BJ (cell line): ENCODE results near the gene UGT1A9. TPM values are rescaled to one million over a fixed set of nuclear protein-coding genes. Genes with fewer than 3 reads are reported as not detected.
"Not testable (repeated sequence)": the region's sequence is repeated elsewhere in the genome, so short reads cannot be mapped to it uniquely, and the experiment has no call there.

Experiments
- CTCF ChIA-PET: fragments of 350-600 bp; formaldehyde crosslinking; extraction: SDS; loops from one replicate; lab custom pipeline; 2021; ENCODE audit warnings: antibody characterized with exemption, inconsistent platforms; lab: Yijun Ruan, JAX
- POLR2A ChIA-PET: fragments of 300-600 bp; sonication (Branson Sonifier 250); formaldehyde crosslinking; extraction: SDS; loops from one replicate; lab custom pipeline; 2021; ENCODE audit warnings: antibody characterized with exemption; lab: Charles Lee
- DNase-seq: peaks from one replicate; pipeline ENCODE4 v3.0.0-alpha.2; 2011; ENCODE audit warnings: low read depth
- H3K27me3 ChIP-seq: 2 replicates; pipeline ENCODE4 v1.6.0; 2011; ENCODE audit warnings: low read length; ENCODE audit not compliant: control insufficient read depth, insufficient read depth
- H3K36me3 ChIP-seq: 2 replicates; pipeline ENCODE4 v1.5.1; 2011; ENCODE audit warnings: low read length; ENCODE audit not compliant: control insufficient read depth, insufficient read depth
- H3K4me3 ChIP-seq: 2 replicates; pipeline ENCODE4 v1.5.1; 2011; ENCODE audit warnings: low read depth, mild to moderate bottlenecking, control low read depth, low read length
- CTCF ChIP-seq: IDR thresholded peaks from 2 replicates; pipeline ENCODE4 v1.5.1; 2011; ENCODE audit warnings: low read depth, mild to moderate bottlenecking, control low read depth, inconsistent platforms, low read length, moderate library complexity; ENCODE audit not compliant: insufficient read depth
- polyA plus RNA-seq: library from polyadenylated mRNA; depleted of rRNA; stranded (reverse); fragments of >200 nt; gene quantifications from 2 replicates; pipeline ENCODE4 v1.2.3, GENCODE V29; 2011

UGT1A9 gene
- polyA plus RNA-seq, 1 experiment = not detected

- Histone ChIP-seq H3K36me3 (no peaks in the 10 kb centered on the region), H3K27me3 (no peaks in the 10 kb centered on the region), H3K4me3 (no peak within 1 kb of the TSS)
- no peak for TF ChIP-seq CTCF
- CTCF ChIA-PET = no interaction called here
- POLR2A ChIA-PET = interaction anchor here (0.6 kb wide), 1 partner anchor 795 kb away, joined by 10 read pairs; no protein-coding TSS in a partner anchor
- no peak for DNase-seq
These were observed 57.1 kb downstream of the UGT1A9 start, which contains the start of gene UGT1A3 for GRCh38 chr2:233728723-233729301. Gene UGT1A3 (plus strand): TSS chr2:233729042. CDS start chr2:233729127, 85 bp downstream.

- H3K4me3 ChIP-seq, H3K27me3 ChIP-seq, CTCF ChIA-PET, POLR2A ChIA-PET, H3K36me3 ChIP-seq, DNase-seq: not testable (repeated sequence)
These were observed 65.4 kb downstream of the UGT1A9 start for GRCh38 chr2:233736868-233737653.

DNA sequence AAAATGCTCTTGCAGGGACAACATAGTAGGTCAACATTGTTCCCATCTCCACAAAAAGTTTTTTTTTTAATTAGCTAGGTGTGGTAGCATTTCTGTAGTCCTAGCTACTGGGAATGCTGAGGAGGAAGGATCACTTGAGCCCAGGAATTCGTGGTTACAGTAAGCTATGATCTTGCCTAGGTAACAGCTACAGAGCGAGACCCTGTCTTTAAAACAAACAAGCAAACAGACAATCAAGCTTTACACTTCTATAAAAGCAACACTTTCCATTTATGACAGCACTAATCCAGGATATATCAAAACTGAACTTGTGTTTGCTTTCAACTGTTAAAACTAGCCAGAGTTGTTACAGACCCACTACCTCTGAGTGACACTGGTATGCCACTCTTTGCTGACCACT lies 69.2 kb downstream of the UGT1A9 start:
- H3K27me3 ChIP-seq = no peaks in the 10 kb centered on the region

DNA sequence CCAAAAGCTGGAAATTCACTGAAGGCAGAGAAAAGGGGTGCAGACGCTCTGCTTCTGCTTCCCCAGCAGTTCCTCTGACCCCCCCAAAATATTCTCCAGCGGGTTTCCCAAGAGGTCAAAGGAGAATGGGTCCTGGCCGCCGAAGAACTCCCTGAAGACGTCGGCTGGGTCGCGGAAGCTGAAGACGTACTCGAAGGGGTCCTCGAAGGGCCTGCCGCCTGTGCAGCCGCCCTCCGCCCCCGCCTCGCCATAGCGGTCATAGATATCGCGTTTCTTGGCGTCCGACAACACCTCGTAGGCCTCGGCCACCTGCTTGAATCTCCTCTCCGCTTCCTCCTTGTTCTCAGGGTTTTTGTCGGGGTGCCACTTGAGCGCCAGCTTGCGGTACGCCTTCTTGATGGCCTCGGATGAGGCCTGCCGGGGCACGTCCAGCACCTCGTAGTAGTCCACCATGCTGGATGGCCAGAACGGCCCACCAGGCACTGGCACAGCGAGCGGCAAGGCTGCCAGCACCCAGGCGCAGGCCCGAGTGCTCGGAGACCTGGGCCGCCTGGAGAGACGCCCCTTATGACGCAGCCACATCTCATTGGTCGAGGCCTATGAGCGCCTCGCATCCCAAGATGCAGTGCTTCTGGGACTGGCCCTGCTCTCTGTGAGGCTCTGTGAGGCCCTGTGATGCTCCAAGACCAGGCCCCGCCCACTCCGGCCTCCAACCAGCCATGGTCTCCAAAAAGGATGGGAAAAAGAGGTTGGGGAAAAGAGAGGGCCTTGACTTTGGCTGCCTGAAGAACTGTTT lies 72.0 kb downstream of the UGT1A9 start:
- TF ChIP-seq CTCF = no peak

More for the DNA sequence above, 69.2 kb downstream of the UGT1A9 start:
- ChIA-PET POLR2A (no interaction called here), CTCF (interaction anchor here (1.4 kb wide), 1 partner anchor 15 kb away, joined by 3 read pairs; no protein-coding TSS in a partner anchor)
- no peak overlapping the region for H3K4me3 ChIP-seq
- H3K36me3 ChIP-seq = no peaks in the 10 kb centered on the region
- TF ChIP-seq CTCF = no peak
- DNase-seq = no peak

GRCh38 chr2:233745073-233745755 lies 73.5 kb downstream of the UGT1A9 start:
- DNase-seq = no peak
- CTCF ChIA-PET = no interaction called here
- Histone ChIP-seq H3K36me3 (no peaks in the 10 kb centered on the region), H3K4me3 (no peak overlapping the region), H3K27me3 (no peaks in the 10 kb centered on the region)
- POLR2A ChIA-PET = no interaction called here
- no peak for TF ChIP-seq CTCF

More for the DNA sequence above, 72.0 kb downstream of the UGT1A9 start:
- POLR2A ChIA-PET = no interaction called here
- no peaks in the 10 kb centered on the region for H3K36me3 ChIP-seq
- CTCF ChIA-PET = no interaction called here
- H3K27me3 ChIP-seq = no peaks in the 10 kb centered on the region
- no peak for DNase-seq
- H3K4me3 ChIP-seq = no peak overlapping the region

DNA sequence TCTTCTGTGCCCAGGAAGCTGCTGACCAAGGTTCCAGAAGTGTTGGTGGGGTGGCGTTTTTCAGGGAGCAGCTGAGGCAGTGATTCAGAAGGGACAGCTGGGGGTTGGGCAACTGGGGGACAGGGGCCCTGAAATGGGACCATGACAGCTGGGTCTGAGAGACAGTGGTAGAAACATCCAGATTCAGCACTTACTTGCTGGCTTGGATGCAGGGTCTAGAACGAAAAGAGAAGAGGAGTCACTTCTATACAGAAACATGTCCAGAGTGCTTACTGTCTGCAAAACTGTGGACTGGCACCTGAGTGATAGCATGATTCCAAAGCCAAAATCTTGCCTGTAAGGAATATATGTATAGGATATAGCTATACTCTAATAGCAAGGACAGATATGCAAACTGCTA lies 74.1 kb downstream of the UGT1A9 start:
- H3K36me3 ChIP-seq, H3K4me3 ChIP-seq, DNase-seq, POLR2A ChIA-PET, CTCF ChIA-PET, H3K27me3 ChIP-seq: not testable (repeated sequence)
